ENCODE measurements around the gene OR5AR1.

- TF ChIP-seq GATA3 (IDR thresholded peaks at IDR 0.05; ENCODE audit: low read depth, low read length) (no peak), GATA2 (IDR thresholded peaks at IDR 0.05; ENCODE audit: low read depth, low read length) (no peak)
Observed at GRCh38 chr11:56705784-56706396, 42.4 kb downstream of the OR5AR1 start.
